NOMO-1 treated with DMSO at 0.1 percent for 48 hours (cell line): ENCODE measurements around the gene COBL.

Source experiments
- DNase-seq: peaks from one replicate; lab custom pipeline; 2025; ENCODE audit not compliant: unreplicated experiment; lab: John Stamatoyannopoulos, UW

Gene COBL

GRCh38 chr7:51328351-51328801 is 11.8 kb upstream of the COBL start:
- DNase-seq = no peak

- no peak for DNase-seq
Observed at GRCh38 chr7:51327287-51327717, 10.7 kb upstream of the COBL start.

GRCh38 chr7:51326656-51327286 is 10.2 kb upstream of the COBL start:
- DNase-seq = no peak

- no peak for DNase-seq
Observed at GRCh38 chr7:51325908-51326307, 9.3 kb upstream of the COBL start.

GRCh38 chr7:51325261-51325676 is 8.7 kb upstream of the COBL start:
- no peak for DNase-seq

GRCh38 chr7:51324206-51324898 is 7.7 kb upstream of the COBL start:
- DNase-seq = no peak

- no peak for DNase-seq
Observed at GRCh38 chr7:51321961-51322515, 5.4 kb upstream of the COBL start.

- no peak for DNase-seq
Observed at GRCh38 chr7:51318886-51319579, 2.4 kb upstream of the COBL start.

- no peak for DNase-seq
Observed at GRCh38 chr7:51318001-51318400, 1.4 kb upstream of the COBL start.

GRCh38 chr7:51317582-51317910 is 937 bp upstream of the COBL start:
- DNase-seq = no peak

GRCh38 chr7:51316262-51316665 is 345 bp downstream of the COBL start:
- DNase-seq = no peak

GRCh38 chr7:51315393-51316261 is 982 bp downstream of the COBL start:
- no peak for DNase-seq

- DNase-seq = no peak
Observed at GRCh38 chr7:51314726-51315125, 1.9 kb downstream of the COBL start.

- no peak for DNase-seq
Observed at GRCh38 chr7:51313738-51314425, 2.7 kb downstream of the COBL start.

- no peak for DNase-seq
Observed at GRCh38 chr7:51312951-51313737, 3.5 kb downstream of the COBL start.

GRCh38 chr7:51311166-51311565 is 5.4 kb downstream of the COBL start:
- DNase-seq = no peak

- DNase-seq = no peak
Observed at GRCh38 chr7:51310131-51310583, 6.5 kb downstream of the COBL start.

- no peak for DNase-seq
Observed at GRCh38 chr7:51309361-51310130, 7.1 kb downstream of the COBL start.

GRCh38 chr7:51308696-51309095 is 7.9 kb downstream of the COBL start:
- DNase-seq = no peak
